GM19328 (cell line): Measurements from ENCODE around the gene S1PR5.

Source experiments
- ATAC-seq: cut with Tn5 transposase; IDR thresholded peaks from one replicate; pipeline ENCODE4 v1.9.1; 2021; ENCODE audit warnings: mild to moderate bottlenecking, moderate library complexity; ENCODE audit not compliant: unreplicated experiment

S1PR5 gene

GRCh38 chr19:10473192-10473591 is 44.1 kb downstream of the S1PR5 start:
- ATAC-seq, result no peak

- ATAC-seq, result no peak
Measured at GRCh38 chr19:10471909-10472308, 45.3 kb downstream of the S1PR5 start.

GRCh38 chr19:10468133-10468532 is 49.1 kb downstream of the S1PR5 start:
- no peak for ATAC-seq

- ATAC-seq, result no peak
Measured at GRCh38 chr19:10467104-10467706, 50.0 kb downstream of the S1PR5 start.

- ATAC-seq, result no peak
Measured at GRCh38 chr19:10464456-10464855, 52.8 kb downstream of the S1PR5 start.
